Measurements from ENCODE around the gene ARL6IP1.

GRCh38 chr16:18811925-18812324, 10.6 kb upstream of the ARL6IP1 start:
- TF ChIP-seq GATA2 (IDR thresholded peaks at IDR 0.05; ENCODE audit: low read depth, low read length) = no peak
- no peak for TF ChIP-seq GATA3 (IDR thresholded peaks at IDR 0.05; ENCODE audit: low read depth, low read length)

Data from SH-SY5Y (cell line).